Stimulated activated CD4-positive, alpha-beta T cell treated with anti-CD3 and anti-CD28 coated beads, Interleukin-12 subunit alpha, Interleukin-12 subunit beta, amount 100 ng/mL, for 24 hours (primary cell): ENCODE data around the gene SMIM21.

Experiments used
- DNase-seq, 2 experiments: peaks; one replicate each; pipeline ENCODE4 v3.0.0-alpha.2; 2020; ENCODE audit warnings: low read depth in 2 of 2

The SMIM21 gene

GRCh38 chr18:75377258-75377657, 50.2 kb downstream of the SMIM21 start:
- DNase-seq = no peak

DNA sequence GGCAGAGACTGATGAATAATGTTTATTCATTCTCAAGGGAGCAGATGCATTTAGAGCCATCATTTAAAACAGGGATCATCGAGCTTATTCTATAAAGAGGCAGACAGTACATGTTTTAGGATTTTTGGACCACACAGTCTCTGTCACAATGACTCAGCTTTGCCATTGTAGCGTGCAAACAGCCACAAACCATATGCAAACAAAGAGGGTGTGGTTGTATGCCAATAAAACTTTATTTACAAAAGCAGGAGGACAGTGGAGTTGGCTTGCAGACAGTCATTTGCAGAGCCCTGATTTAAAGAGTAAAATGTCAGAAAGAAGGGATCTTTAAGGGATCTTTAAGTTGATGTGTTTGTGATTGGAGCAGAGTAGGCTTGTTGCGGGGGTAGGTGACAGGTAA, 51.5 kb downstream of the SMIM21 start:
- DNase-seq = no peak

DNA sequence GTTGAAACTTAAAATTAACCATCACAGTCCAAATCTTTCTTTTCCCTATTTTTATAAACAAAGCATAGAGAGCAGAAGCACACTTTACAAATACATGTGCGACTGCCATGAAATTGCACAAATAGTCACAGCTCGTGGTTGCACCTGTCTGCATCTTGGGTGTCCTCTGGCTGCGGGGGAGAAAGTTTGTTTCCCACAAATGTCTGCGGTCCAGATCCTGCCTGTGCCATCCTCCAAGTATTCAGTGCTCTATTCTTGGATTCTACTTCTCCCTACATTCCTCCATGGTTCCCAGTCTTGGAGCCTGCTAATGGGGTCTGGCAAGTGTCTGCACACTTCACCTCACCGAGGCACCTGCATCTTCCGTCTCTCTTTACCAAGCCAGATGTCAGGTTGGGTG, 52.2 kb downstream of the SMIM21 start:
- DNase-seq = no peak

- no peak for DNase-seq
Measured at GRCh38 chr18:75374466-75374865, 53.0 kb downstream of the SMIM21 start.

DNA sequence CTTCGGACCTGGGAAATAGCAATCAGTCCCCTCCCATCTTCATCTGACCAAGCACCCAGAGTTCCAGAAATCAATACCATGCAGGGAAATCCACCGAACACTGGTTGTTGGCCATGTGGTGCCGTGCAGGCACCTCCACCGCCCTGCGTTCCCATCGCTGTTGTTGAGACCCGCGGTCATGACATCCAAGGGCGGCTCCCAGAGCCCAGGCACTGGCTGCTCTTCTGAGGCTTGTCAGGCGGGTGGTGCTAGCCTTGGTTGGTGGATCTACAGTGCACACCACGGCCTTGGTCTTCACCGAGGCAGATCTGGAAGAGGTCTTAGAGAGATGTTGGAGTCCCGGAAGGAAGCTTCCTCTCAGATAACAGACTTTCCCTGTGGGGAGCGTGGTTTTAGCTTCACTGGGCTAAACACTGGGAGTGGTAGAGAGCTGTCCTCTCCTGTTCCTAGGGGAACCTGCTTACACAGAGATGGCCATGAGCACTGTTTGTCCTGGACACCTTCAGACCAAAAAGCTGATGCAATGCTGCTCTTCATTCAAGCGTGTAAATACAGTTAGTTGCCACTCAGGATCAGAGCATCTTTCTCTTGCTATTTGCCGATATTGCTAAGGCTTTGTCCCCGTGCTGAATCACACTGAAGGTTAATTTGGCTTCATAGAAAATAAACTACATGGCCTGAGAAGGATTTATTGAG, 58.3 kb downstream of the SMIM21 start:
- DNase-seq = no peak

DNA sequence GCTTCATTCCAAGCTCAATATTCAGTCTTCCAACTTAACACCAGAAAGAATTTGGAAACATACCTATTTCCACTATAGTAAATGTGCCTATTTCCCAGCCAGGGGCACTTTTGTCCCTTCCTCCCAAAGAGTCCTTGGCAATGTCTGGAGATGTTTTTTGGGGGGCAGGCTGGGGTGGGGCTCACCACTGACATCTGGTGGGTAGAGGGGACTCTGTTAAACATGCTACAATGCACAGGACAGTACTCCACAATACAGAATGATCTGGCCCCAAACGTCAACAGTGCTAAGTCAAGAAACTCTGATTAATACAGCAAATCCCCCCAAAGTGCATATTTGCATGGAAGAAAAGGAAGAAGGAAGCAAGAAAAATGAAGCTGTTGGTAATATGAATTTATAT, 61.7 kb downstream of the SMIM21 start:
- no peak for DNase-seq

GRCh38 chr18:75365254-75365629, 62.3 kb downstream of the SMIM21 start:
- no peak for DNase-seq

DNA sequence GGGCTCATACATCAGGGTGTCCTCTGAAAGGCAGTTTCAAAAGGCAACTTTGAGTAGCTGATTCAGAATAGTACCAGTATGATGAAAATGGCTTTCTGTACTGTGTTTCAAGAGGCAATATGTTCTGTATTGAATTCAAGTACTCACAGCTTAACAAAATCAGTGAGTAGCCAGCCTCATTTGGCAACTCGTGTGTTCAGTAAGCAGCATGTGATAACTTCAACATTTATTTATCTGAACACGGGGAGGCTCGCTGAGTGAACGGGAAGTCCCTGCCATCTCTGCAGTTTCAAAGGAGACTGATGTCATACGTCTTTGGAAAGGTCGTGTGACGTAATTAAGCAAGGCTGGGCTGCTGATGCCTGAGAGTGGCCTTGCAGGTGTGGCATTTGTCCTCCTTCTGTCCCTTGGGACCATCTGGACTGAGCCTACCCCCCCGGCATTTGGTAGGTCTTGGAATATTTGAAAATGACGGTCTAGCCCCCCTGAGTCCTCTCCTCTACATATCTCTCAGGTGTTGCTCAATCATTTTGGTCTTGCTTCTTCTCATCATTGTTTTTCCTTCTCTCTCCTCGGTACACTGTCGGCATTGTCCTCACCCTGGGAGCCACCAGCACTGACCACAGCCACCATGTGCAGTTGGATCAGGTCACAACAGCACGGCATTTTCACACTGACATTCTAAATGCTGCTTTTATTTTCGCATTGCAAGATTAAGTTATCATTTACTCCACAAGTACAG, 62.8 kb downstream of the SMIM21 start:
- DNase-seq = no peak

DNA sequence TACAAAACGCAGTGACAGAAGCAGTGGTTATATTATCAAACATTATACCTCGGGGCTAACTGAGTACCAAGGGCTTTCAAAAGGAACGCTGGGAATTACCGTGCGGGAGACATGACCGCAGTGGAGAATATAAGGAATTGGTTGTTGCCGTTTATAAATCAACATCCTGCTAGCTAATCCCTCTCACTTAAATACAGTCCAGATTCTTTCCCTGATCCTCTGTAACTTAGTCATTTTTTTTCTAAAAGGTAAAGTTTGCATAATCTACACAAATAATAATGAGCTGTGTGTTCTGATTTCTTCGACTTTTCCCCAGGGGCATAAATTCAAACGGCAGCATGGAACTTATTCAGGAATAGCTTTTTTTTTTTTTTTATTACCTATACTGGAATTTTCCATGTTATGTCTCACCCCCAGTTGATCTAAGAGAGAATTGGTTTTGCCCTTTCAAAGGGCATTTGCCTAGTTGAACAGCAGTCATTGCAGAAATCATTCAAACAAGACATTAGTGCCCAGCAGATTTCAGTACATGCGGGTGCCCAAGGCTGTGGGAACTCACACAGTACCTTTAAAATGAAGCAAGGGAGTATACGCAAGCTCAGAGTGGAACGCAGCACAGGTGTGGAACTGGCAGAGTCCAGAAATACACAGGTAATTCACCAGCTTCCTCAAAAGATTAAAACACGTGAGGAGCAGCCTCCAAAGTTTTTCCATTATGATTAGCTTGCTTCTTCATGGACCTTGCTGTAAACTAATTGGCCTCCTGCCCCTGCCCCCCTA, 63.9 kb downstream of the SMIM21 start:
- no peak for DNase-seq

- DNase-seq = no peak
Measured at GRCh38 chr18:75362435-75362834, 65.1 kb downstream of the SMIM21 start.

DNA sequence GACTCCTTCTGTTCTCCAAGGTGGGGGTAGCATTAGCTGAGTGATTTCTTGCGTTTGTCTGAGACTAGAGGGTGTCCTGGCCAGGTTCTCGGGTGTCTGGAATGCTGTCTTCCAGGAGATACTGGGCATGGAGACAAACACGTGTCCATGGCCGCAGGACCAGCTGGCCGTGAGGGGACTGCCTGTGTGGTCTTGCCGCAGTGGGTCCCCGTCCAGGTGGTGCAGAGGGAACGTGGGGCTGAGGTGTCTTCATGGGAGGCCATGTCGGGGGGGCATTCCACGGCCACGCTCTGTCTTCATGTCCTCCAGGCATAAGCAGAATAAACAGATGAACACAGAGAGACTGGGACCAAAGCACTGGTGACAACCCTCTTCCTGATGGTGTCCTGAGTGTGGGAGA, 66.6 kb downstream of the SMIM21 start:
- no peak for DNase-seq

DNA sequence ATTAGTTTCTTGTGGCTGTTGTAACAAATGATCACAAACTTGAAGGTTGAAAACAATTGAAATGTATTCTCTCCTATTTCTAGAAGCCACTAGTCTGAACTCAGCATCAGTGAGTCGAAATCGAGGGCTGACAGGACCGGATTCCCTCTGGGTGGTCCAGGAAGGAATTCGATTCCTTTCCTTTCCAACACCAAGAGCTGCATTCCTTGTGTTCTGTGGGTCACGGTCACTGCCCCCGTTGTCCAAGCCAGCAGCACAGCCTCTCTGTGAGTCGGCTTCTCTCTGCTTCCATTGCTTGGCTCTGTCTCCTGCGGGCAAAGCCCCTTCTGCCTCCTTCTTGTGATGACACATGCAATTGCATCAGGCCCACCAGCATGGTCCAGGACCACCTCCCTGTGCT, 67.3 kb downstream of the SMIM21 start:
- no peak for DNase-seq
